ENCODE data around the gene RNF180.
"Not testable (repeated sequence)": the region's sequence is repeated elsewhere in the genome, so short reads cannot be mapped to it uniquely, and the experiment has no call there.

Gene RNF180

GRCh38 chr5:64397552-64397951, 231.9 kb downstream of the RNF180 start:
- no peak for DNase-seq (ENCODE audit: low read depth)

GRCh38 chr5:64398735-64399134, 233.1 kb downstream of the RNF180 start:
- not testable (repeated sequence) for DNase-seq (ENCODE audit: low read depth)

GRCh38 chr5:64407103-64407825, 241.6 kb downstream of the RNF180 start:
- not testable (repeated sequence) for DNase-seq (ENCODE audit: low read depth)

GRCh38 chr5:64417390-64417789, 251.7 kb downstream of the RNF180 start:
- DNase-seq (ENCODE audit: low read depth): peak; percentile 0

GRCh38 chr5:64418013-64418412, 252.4 kb downstream of the RNF180 start:
- no peak for DNase-seq (ENCODE audit: low read depth)
